GM18861 (cell line): ENCODE results near the gene HTR6.
"Not testable (repeated sequence)": the region's sequence is repeated elsewhere in the genome, so short reads cannot be mapped to it uniquely, and the experiment has no call there.

Experiments
- ATAC-seq: cut with Tn5 transposase; IDR thresholded peaks from one replicate; pipeline ENCODE4 v1.9.1; 2021; ENCODE audit not compliant: unreplicated experiment

The HTR6 gene

GRCh38 chr1:19664453-19665185, at the start of gene HTR6:
Gene HTR6 (plus strand): TSS chr1:19664875. CDS start chr1:19665754, 879 bp downstream.
- ATAC-seq, result no peak

DNA sequence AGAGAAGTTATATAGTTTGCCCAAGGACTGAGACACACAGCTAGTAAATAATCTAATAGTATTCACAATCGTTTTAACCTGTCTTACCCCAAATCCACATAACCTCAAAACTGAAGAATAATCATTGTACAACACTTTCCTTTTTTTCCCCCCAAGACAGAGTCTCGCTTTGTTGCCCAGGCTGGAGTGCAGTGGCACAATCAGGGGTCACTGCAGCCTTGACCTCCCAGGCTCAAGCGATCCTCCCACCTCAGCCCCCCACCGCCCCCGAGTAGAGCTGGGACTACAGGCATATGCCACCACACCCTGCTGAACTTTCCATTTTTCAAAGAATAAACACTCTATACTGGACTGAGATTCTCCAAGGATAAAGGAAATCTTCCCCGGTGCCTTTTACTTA, 49.2 kb upstream of the HTR6 start:
- ATAC-seq, result no peak

GRCh38 chr1:19616489-19616888, 48.2 kb upstream of the HTR6 start:
- ATAC-seq, result no peak

DNA sequence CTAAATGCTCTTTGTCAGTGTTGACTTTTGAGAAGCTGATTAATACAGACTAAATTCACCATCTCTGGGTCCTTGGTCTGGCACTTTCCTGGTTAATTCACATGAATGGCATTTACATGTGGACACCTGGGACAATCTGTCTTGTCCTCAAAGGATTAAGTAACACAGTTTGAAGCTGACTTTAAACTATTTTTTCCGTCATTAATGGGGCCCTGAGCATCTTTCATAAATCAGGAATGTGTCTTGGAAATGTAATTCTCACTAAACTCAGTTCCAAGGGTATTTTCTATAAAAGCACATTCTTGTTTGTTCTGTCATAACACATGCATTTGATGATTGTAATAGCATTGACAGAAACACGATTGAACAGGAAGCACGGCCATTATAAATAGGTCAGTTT, 47.3 kb upstream of the HTR6 start:
- ATAC-seq, result no peak

- ATAC-seq, result no peak
These were observed 46.2 kb upstream of the HTR6 start for GRCh38 chr1:19618428-19618827.

DNA sequence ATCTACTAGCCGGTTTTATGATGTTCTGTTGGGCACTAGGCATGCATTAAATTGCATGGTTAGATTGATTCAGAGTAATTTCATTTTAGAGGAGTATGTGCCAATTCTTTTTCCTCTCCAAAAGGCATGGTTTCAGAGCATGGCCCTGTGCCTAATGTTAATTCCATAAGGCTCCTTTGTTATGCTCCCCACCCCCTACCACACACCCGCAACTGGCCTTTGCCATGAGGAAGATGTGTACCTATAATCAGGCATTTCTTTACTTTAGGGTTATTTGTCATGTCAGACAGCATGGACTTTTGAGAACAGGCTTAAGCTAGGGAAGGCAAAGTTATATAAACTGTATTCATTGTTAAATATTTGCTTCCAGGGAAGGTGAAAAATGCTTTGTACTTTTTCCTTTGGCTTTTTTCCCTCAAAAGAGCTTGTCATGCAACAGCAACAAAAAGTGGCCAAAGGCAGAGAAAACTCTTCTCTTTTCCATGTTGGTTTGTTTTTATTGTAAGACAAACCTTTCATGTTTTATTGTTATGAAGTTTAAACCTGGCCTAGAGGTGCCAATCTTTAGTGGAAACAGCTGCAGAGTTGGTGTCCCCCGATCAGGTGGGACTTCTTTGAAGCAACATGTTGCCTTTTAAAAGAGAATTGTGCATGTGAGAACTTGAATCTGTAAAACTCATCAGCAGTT, 44.8 kb upstream of the HTR6 start:
- no peak for ATAC-seq

GRCh38 chr1:19620786-19621185, 43.9 kb upstream of the HTR6 start:
- ATAC-seq, result no peak

- ATAC-seq, result no peak
These were observed 43.3 kb upstream of the HTR6 start for GRCh38 chr1:19621274-19621950.

GRCh38 chr1:19622204-19622603, 42.5 kb upstream of the HTR6 start:
- no peak for ATAC-seq

DNA sequence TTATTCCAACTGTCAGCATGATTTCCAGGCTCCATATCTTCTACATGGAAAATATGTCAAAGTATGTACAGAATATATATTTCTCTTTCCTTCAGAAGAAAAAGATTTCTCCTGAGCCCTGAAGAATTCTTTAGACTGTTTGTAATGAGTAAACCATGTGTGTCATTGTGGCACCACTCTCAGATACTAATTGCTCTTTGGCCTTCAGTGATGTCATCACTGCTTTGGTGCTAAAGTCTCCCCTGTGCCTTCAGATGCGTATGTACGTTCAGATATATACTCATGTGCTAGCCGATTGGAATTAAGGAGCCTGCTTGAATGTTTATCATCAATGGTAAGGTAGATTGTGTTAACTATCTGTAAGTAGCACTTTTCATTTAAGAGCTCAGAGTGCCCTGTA, 41.2 kb upstream of the HTR6 start:
- no peak for ATAC-seq

- no peak for ATAC-seq
These were observed 39.3 kb upstream of the HTR6 start for GRCh38 chr1:19625291-19625937.

DNA sequence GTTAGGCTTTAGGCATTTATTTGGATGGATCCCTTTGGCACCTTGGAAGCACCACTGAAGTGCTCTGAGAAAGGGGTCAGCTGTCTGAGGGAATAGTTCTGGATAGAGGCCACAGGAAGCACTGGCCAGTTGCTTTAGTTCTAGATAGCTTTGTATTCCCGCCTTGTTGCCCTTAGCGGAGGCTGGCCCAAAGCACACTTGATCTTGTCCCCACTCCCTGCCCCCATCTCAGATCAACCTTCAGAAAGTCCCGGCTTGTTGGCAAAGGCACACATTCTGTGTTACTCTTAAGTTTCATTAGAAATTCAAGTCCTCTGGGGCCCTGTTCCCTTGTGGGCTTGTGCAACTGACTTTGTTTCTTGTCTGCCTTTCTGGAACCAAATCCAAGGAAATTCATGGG, 35.8 kb upstream of the HTR6 start:
- no peak for ATAC-seq

GRCh38 chr1:19629357-19629756, 35.3 kb upstream of the HTR6 start:
- ATAC-seq, result no peak

DNA sequence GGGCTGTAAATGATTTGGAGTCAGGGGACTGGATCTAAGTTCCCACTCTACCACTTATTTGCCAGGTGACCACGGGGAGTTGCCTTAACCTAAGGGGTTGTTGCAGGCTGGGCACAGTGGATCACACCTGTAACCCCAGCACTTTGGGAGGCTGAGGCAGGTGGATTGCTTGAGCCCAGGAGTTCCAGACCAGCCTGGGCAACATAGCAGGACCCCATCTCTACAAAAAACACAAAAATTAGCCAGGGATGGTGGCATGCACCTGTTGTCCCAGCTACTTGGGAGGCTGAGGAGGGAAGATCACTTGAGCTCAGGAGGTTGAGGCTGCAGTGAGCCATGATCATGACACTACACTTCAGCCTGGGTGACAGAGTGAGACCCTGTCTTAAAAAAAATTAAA, 34.5 kb upstream of the HTR6 start:
- not testable (repeated sequence) for ATAC-seq

GRCh38 chr1:19630720-19631395, 33.8 kb upstream of the HTR6 start:
- no peak for ATAC-seq

DNA sequence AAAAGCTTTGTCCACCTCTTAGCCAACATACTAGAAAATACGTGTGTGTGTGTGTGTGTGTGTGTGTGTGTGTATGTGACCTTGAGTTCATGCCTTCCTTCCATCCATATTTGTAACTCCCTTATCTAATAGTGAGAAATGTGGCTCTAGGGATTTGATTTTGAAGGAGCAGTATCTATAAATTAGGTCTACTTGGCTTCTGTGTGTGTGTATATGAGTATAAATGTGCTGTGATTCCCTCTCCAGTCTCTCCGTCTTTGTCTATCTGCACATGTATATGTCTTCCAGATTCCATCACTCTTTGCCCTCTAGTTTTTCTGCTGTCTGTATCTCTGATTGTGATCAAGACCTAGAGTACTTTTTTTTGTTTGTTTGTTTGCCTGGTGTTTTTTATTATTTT, 32.5 kb upstream of the HTR6 start:
- ATAC-seq, result no peak

DNA sequence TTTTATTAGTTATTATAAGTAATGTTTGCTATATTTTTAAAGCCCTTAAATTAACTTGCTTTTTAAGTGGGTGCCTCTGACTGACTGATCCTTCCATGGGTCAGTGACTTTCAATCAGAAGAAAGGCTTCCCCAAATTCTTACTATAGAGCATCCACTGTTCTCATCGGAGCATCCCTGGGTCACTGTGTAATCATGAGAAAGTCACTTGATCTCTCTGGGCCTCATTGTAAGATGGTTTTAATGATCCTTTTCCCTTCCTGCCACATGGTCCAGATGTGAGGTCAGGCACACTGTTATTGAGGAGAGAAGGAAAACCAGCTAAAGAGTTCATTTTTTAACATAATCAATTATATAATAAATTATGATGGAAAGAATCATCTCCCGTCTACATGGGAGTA, 31.6 kb upstream of the HTR6 start:
- no peak for ATAC-seq

GRCh38 chr1:19635064-19635463, 29.6 kb upstream of the HTR6 start:
- not testable (repeated sequence) for ATAC-seq

GRCh38 chr1:19635646-19636045, 29.0 kb upstream of the HTR6 start:
- no peak for ATAC-seq

- ATAC-seq, result no peak
These were observed 28.6 kb upstream of the HTR6 start for GRCh38 chr1:19636065-19636464.

DNA sequence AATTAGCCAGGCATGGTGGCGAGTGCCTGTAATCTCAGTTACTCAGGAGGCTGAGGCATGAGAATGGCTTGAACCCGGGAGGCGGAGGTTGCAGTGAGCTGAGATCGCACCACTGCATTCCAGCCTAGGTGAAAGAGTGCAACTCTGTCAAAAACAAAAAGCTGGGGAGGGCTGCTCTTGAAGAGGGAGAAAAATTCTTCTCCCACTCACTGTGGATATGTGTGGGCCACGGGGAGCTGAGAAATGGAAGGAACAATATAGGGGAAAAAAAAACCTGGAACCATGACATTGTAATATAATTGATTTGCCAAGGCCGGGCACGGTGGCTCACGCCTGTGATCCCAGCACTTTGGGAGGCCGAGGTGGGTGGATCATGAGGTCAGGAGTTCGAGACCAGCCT, 27.9 kb upstream of the HTR6 start:
- ATAC-seq, result not testable (repeated sequence)
